Mesendoderm (in vitro differentiated cells): ENCODE measurements around the gene MTMR2. TPM values are rescaled to one million over a fixed set of nuclear protein-coding genes. Genes with fewer than 3 reads are reported as not detected.

Experiments used
- small RNA-seq: library from polyadenylated mRNA; stranded (forward); fragments of <200 nt; extraction: miRNeasy Mini kit (QIAGEN cat#:217004); gene quantifications from one replicate; pipeline ENCODE3, GENCODE V24; 2013; ENCODE audit not compliant: insufficient read depth

Gene MTMR2

Small RNAs within 50 kb of the gene (small RNA-seq; reads per million reads assigned to genes)
- gene RNA5SP345: not detected
